ENCODE results near the gene RBP3.

Gene RBP3

GRCh38 chr10:47348138-47348651 is at the start of gene RBP3:
RBP3 (plus strand) TSS chr10:47348363; CDS start chr10:47348485, 122 bp downstream.
- DNase-seq (ENCODE audit: low read depth): no peak

DNA sequence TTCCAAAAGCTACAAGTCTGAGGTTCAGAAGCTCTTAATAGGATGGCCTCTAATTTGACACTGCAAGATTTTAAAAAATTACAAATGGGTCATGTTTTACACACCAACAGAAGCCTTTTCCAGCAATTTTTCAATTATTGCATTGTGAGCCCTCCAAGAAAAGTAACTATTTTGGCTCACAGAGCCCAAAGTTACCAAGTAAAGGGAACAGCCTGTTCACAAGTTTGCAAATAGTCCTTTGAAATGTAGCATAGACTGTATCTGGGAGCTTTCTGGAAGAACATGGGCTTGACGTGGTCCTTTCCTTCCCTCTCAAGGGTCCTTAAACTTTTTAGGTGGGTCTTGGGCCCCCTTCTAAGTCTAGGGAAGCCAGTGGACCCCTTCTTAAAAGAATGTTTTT is 49.4 kb upstream of the RBP3 start:
- DNase-seq (ENCODE audit: low read depth): no peak

GRCh38 chr10:47299611-47300428 is 48.3 kb upstream of the RBP3 start, which contains the start of gene GDF10:
GDF10 (plus strand) TSS chr10:47300197; CDS start chr10:47300652, 455 bp downstream.
- DNase-seq (ENCODE audit: low read depth): no peak

DNA sequence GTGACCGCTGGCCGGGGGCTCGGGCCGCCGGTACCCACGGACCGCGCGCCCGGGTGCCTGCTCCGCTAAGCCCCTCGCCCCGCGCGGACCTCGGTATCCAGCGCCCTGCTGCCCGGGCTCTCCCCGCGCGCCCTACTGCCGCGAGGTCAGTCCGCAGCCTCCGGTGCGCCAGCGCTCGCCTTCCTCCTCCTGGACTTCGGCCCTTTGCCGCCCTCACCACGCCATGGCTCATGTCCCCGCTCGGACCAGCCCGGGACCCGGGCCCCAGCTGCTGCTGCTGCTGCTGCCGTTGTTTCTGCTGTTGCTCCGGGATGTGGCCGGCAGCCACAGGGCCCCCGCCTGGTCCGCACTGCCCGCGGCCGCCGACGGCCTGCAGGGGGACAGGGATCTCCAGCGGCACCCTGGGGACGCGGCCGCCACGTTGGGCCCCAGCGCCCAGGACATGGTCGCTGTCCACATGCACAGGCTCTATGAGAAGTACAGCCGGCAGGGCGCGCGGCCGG is 47.7 kb upstream of the RBP3 start:
- DNase-seq (ENCODE audit: low read depth): no peak

DNA sequence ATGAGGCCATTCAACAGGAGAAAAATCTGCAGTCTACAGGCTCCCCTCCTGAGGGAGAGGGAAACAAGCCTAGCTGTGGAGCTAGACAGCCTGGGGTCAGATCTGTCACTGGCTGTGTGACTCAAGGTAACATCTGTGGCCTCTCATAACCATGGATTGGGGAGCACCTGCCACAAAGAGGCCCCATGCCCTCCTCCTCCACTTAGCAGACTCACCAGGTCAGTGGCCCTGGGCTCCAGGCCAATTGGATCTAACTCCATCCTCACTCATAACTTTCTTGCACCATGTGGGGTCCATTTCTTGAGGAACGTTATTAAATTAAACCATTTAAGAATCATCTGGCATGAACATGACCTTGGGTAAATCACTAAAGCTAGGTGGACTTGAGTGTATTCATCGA is 46.3 kb upstream of the RBP3 start:
- no peak for DNase-seq (ENCODE audit: low read depth)

- DNase-seq (ENCODE audit: low read depth): no peak
These were observed 45.1 kb upstream of the RBP3 start for GRCh38 chr10:47303105-47303504.

DNA sequence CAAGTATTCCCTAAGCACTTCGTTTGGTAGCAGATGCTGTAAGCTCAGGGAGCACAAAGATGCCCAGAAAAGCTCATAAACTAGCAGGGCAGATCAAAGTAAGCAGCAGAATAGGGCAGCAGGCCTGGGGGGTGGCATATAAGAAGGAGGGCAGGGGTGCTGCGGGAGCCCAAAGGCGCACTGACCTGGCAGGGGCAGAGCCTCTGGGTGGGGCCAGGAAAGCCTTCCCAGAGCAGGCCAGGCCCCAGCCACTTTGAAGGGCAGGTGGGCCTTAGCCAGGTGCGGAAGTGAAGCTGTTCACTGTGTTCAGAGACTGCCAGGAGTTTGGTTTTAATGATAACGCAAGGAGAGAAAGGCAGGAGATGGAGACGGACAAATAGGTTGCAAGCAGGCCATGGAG is 44.3 kb upstream of the RBP3 start:
- no peak for DNase-seq (ENCODE audit: low read depth)

GRCh38 chr10:47305566-47305965 is 42.6 kb upstream of the RBP3 start:
- no peak for DNase-seq (ENCODE audit: low read depth)

GRCh38 chr10:47306387-47307210 is 41.6 kb upstream of the RBP3 start:
- DNase-seq (ENCODE audit: low read depth): no peak

DNA sequence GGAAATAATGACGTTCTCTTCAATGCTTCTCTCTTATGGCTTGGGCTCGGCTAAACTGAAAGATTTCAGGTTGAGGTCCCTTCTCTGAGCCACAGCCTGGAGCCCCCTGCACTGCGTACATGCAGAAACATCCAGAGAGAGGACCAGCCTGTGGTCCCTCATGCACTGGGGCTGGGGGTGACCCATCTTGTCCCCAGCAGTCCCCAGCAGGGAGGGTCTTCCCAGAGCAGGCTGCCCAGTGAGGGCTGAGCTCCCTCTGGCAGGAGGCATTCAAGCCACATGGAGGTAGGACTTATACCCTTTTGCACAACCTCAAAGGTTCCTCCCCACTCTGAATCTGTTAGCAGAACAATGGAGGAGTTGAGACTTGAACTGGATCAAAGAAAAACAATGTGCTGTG is 40.8 kb upstream of the RBP3 start:
- no peak for DNase-seq (ENCODE audit: low read depth)

GRCh38 chr10:47308775-47309174 is 39.4 kb upstream of the RBP3 start:
- DNase-seq (ENCODE audit: low read depth): no peak

DNA sequence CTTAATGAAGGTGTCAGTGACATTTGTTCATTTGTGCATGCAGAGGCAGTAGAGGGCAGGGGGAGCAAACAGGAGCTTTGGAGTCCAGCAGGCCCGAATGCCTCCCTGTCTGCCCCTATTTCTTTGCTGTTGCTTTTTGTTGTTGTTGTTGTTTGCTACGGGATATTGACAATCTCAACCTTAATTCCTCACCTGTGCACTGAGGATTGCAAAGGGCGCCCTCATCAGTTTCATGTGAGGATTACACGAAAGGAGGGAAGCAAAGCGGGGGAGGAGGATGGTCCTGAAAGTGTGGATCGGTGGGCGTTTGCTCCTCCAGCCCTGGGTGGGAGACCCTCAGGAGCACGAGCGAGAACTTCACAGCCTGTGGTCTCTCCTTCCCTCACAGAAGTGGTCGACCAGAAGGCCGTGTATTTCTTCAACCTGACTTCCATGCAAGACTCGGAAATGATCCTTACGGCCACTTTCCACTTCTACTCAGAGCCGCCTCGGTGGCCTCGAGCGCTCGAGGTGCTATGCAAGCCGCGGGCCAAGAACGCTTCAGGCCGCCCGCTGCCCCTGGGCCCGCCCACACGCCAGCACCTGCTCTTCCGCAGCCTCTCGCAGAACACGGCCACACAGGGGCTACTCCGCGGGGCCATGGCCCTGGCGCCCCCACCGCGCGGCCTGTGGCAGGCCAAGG is 38.6 kb upstream of the RBP3 start:
- DNase-seq (ENCODE audit: low read depth): no peak

DNA sequence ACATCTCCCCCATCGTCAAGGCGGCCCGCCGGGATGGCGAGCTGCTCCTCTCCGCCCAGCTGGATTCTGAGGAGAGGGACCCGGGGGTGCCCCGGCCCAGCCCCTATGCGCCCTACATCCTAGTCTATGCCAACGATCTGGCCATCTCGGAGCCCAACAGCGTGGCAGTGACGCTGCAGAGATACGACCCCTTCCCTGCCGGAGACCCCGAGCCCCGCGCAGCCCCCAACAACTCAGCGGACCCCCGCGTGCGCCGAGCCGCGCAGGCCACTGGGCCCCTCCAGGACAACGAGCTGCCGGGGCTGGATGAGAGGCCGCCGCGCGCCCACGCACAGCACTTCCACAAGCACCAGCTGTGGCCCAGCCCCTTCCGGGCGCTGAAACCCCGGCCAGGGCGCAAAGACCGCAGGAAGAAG is 38.1 kb upstream of the RBP3 start:
- DNase-seq (ENCODE audit: low read depth): no peak

DNA sequence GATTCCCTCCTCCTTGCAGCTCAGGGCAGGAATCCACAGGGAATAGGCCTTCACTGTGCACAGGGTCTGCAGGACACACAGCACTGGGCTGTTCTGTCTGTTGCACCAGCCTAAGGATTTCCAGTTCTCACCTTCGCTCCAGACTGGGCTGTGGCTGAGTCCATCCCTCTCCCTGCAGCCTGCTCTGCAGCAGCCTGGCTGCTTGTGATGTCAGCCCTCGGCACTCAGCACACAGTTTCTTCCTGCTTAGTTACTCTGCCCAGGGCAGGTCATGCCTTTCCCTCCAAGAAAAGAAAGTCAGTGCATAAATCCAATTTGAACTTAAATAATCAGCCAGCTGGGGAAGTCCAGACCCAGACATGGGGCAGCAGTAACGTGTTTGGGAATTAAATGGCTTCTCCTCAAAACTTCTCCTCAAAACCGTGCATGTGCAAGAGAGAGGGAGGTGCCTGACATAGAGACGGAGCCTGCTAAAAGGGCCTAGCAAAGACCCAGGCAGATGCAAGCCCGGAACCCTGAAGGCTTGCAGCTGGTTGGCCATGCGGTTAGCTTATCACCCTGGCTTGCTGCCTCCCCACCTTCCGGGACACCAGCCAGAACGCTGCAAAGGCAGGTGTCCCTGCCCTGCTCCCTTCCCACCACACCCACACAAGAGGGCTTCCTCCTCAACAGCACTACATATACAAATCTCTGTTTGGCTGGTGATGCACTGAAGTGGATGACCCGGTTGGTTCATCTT is 36.8 kb upstream of the RBP3 start:
- peak; percentile 14 for DNase-seq (ENCODE audit: low read depth)

GRCh38 chr10:47311932-47312662 is 36.1 kb upstream of the RBP3 start:
- DNase-seq (ENCODE audit: low read depth): peak; percentile 66

DNA sequence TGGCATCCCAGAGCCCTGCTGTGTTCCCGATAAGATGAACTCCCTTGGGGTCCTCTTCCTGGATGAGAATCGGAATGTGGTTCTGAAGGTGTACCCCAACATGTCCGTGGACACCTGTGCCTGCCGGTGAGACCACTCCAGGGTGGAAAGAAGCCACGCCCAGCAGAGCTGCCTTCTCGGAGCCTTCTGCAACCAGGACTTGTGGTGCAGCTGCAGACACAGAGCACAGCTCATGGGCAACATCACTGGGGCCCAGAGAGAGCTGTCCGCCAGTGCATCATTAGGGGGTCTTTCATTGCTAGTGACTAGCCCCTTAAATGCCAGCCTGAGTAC is 35.5 kb upstream of the RBP3 start:
- no peak for DNase-seq (ENCODE audit: low read depth)

DNA sequence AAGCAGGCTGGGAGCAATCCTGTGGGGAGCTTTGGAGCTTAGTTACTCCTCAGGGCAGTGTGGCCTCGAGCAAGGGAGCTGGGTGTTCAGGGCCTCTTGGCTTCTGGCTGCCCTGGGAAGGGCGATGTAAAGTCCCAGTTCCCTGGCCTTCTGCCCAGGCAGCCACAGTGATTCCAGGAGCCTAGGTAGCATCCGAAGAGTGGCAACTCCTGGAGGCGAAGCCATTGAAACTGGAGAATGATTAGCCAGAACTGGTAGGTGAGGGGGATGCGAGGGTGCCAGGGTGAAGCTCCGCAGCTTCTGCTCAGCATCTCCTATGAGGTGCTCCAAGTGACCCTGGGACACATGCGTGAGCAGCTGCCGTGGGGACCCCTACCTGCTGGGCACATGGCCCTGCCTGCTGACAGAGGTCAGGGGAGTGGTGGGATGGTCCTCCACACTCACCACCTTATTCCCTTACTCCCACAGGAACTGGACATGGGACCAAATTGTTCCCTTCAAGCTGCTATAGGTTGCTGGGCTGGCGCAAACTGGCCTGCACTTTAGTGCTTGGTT is 33.7 kb upstream of the RBP3 start:
- DNase-seq (ENCODE audit: low read depth): no peak

- DNase-seq (ENCODE audit: low read depth): no peak
These were observed 32.7 kb upstream of the RBP3 start for GRCh38 chr10:47315421-47315820.

- no peak for DNase-seq (ENCODE audit: low read depth)
These were observed 32.0 kb upstream of the RBP3 start for GRCh38 chr10:47316131-47316530.

DNA sequence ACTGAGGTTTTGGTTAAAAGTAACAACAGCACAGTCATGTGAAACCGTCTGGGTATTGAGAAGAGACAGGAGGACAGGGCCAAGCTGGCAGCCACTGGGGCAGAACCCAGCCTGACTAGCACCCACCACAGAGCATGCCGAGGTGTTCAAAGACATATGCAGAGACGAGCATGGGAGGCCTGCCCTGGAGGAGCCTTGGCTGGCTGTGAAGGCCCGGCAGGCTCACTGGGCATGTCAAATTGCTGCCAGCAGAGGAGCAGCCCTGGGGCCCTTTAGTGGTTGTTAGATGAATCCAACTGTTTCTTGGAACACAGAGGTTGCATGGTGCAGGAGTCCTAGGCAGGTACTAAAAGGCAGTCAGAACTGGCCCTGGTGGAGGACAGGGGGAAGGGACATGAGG is 30.9 kb upstream of the RBP3 start:
- DNase-seq (ENCODE audit: low read depth): no peak

DNA sequence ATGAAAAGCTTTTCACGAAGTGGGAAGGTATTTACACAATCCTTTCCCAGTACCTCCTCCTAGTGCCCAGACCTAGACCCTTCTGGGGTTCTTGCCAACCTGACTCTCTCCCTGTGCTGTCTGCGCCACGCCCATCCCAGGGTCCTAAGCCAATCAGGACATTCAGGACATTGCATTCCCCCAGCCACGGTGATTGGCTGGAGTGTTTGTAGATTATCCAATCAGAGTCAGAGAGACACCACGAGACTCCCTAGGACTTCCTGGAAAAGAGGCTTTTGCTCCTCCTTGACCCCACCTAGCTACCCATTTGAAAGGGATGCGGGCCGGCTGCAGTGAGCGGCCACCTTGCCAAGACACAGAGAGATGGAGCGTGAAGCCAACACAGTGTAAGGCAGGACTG is 29.5 kb upstream of the RBP3 start:
- DNase-seq (ENCODE audit: low read depth): no peak

All from stimulated activated CD8-positive, alpha-beta memory T cell treated with anti-CD3 and anti-CD28 coated beads, Interleukin-15, amount 100 ng/mL, for 1 hour (primary cell).